ENCODE results near the gene ENPP6. TPM values are rescaled to one million over a fixed set of nuclear protein-coding genes. Genes with fewer than 3 reads are reported as not detected.

Gene ENPP6
- total and polyA plus RNA-seq, 2 of the 13 experiments (the other 11 are each of a cell fraction or from before 2014, with no cell fraction given) = not detected

DNA sequence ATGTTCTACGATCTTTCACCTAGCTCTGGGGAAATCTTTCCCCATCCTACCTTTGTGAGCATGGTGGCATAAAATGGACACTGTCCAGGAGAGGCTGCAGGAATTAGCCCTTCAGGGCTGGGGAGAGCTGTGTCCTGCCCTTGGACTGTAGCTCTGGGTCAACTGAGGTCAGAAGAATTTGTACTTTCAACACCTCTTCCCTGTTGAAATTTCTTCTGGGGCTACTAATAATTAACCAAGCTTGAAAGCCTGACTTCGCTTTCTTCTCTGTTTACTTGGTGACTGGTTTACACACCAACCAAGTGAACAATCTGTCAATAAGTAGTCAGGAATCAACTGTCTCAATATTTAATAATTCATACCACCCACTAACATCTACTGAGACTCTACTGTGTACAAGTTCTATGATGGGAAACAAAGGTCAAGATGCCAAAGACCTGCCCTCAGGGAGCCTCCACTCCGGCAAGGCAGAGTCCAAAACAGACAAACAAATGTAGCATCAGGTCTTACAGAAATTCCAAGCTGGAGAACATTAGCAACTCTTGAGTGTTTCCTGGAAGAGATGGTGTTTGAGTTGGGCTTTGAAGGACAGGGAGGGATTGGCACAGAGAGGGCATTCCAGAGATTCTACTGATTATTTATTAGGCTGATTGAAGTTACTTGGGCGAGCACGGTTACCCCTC is 113.1 kb downstream of the ENPP6 start (continued):
- TF ChIP-seq ZNF276 (CRISPR knock-in tag; IDR thresholded peaks at IDR 0.05; ENCODE audit: low read depth) (no peak), MIER3 (CRISPR knock-in tag; IDR thresholded peaks at IDR 0.05; ENCODE audit: borderline replicate concordance) (peak; percentile 41; the same call in 1 of the 2 replicates), ZNF124 (CRISPR knock-in tag; IDR thresholded peaks at IDR 0.05) (no peak; the same call in 1 of the 2 replicates), ZKSCAN8 (CRISPR knock-in tag; IDR thresholded peaks at IDR 0.05; ENCODE audit: borderline replicate concordance) (no peak; the same call in 1 of the 2 replicates), ZNF326 (CRISPR knock-in tag; IDR thresholded peaks at IDR 0.05; ENCODE audit: borderline replicate concordance) (no peak), CCAR2 (optimal IDR thresholded peaks at IDR 0.05; ENCODE audit: low read depth, low read length) (no peak), KLF9 (CRISPR knock-in tag; IDR thresholded peaks at IDR 0.05; ENCODE audit: low read depth) (no peak), PHF8 (CRISPR knock-in tag; IDR thresholded peaks at IDR 0.05) (no peak), FIP1L1 (IDR thresholded peaks at IDR 0.05; ENCODE audit: borderline replicate concordance, insufficient read depth, low read depth, low read length) (no peak), NR2F6 (IDR thresholded peaks at IDR 0.05) (peak; percentile 98), NR2F6 (CRISPR knock-in tag; IDR thresholded peaks at IDR 0.05) (peak; percentile 94), GZF1 (CRISPR knock-in tag; IDR thresholded peaks at IDR 0.05) (no peak), BORCS8-MEF2B (CRISPR knock-in tag; IDR thresholded peaks at IDR 0.05) (no peak), ZFP37 (CRISPR knock-in tag; IDR thresholded peaks at IDR 0.05; ENCODE audit: borderline replicate concordance) (no peak), NR2F1 (CRISPR knock-in tag; IDR thresholded peaks at IDR 0.05) (peak; percentile 87 to 97), NFKB2 (CRISPR knock-in tag; IDR thresholded peaks at IDR 0.05; ENCODE audit: borderline replicate concordance) (no peak), ZMAT3 (CRISPR knock-in tag; conservative IDR thresholded peaks at IDR 0.05) (no peak)
- TF ChIP-seq, protein P1, sequence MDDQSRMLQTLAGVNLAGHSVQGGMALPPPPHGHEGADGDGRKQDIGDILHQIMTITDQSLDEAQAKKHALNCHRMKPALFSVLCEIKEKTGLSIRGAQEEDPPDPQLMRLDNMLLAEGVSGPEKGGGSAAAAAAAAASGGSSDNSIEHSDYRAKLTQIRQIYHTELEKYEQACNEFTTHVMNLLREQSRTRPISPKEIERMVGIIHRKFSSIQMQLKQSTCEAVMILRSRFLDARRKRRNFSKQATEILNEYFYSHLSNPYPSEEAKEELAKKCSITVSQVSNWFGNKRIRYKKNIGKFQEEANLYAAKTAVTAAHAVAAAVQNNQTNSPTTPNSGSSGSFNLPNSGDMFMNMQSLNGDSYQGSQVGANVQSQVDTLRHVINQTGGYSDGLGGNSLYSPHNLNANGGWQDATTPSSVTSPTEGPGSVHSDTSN (CRISPR knock-in tag; IDR thresholded peaks at IDR 0.05; ENCODE audit: borderline replicate concordance) = no peak
- TF ChIP-seq, protein P2, sequence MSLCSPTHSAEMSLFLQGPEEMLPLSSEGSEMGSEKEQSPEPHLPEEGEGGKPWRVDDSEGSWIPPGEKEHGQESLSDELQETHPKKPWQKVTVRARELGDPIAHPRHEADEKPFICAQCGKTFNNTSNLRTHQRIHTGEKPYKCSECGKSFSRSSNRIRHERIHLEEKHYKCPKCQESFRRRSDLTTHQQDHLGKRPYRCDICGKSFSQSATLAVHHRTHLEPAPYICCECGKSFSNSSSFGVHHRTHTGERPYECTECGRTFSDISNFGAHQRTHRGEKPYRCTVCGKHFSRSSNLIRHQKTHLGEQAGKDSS (CRISPR knock-in tag; IDR thresholded peaks at IDR 0.05; ENCODE audit: borderline replicate concordance, low read depth) = 0 out of 2 replicates have a peak, but pooled peaks have one; percentile 59
- TF ChIP-seq, protein P3, sequence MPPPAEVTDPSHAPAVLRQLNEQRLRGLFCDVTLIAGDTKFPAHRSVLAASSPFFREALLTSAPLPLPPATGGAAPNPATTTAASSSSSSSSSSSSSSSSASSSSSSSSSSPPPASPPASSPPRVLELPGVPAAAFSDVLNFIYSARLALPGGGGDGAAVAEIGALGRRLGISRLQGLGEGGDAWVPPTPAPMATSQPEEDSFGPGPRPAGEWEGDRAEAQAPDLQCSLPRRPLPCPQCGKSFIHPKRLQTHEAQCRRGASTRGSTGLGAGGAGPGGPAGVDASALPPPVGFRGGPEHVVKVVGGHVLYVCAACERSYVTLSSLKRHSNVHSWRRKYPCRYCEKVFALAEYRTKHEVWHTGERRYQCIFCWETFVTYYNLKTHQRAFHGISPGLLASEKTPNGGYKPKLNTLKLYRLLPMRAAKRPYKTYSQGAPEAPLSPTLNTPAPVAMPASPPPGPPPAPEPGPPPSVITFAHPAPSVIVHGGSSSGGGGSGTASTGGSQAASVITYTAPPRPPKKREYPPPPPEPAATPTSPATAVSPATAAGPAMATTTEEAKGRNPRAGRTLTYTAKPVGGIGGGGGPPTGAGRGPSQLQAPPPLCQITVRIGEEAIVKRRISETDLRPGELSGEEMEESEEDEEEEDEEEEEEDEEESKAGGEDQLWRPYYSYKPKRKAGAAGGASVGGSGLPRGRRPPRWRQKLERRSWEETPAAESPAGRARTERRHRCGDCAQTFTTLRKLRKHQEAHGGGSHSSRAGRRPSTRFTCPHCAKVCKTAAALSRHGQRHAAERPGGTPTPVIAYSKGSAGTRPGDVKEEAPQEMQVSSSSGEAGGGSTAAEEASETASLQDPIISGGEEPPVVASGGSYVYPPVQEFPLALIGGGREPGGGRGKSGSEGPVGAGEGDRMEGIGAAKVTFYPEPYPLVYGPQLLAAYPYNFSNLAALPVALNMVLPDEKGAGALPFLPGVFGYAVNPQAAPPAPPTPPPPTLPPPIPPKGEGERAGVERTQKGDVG (CRISPR knock-in tag; IDR thresholded peaks at IDR 0.05; ENCODE audit: borderline replicate concordance) = no peak
- TF ChIP-seq, protein P4, sequence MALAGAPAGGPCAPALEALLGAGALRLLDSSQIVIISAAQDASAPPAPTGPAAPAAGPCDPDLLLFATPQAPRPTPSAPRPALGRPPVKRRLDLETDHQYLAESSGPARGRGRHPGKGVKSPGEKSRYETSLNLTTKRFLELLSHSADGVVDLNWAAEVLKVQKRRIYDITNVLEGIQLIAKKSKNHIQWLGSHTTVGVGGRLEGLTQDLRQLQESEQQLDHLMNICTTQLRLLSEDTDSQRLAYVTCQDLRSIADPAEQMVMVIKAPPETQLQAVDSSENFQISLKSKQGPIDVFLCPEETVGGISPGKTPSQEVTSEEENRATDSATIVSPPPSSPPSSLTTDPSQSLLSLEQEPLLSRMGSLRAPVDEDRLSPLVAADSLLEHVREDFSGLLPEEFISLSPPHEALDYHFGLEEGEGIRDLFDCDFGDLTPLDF (CRISPR knock-in tag; IDR thresholded peaks at IDR 0.05) = no peak

All from HepG2 (cell line).